ENCODE results near the gene ENC1. TPM values are rescaled to one million over a fixed set of nuclear protein-coding genes. Genes with fewer than 3 reads are reported as not detected.
A peak's percentile ranks its signal among the peaks of the same experiment; 100 is the strongest.

ENC1 gene
- total and polyA plus RNA-seq, 10 of the 15 experiments (the other 5 are each of a cell fraction or from before 2014, with no cell fraction given) = 8.2 to 55.5 (median 32.1) TPM

GRCh38 chr5:74632947-74633356, 7.6 kb downstream of the ENC1 start:
- in situ Hi-C loops (cut with MboI) (no loop called here), intact Hi-C loops (cut with micrococcal nuclease; ENCODE audit: unreplicated experiment) (loop anchor here (2.0 to 10.0 kb wide), 4 partner anchors 44 to 948 kb away; no protein-coding TSS in a partner anchor)
- FAIRE-seq = peak; percentile 18
- no peaks in the 10 kb centered on the region for H4K20me1 ChIP-seq (ENCODE audit: control insufficient read depth, insufficient read depth)
- H3K4me2 ChIP-seq (ENCODE audit: control insufficient read depth, insufficient read depth) = peak overlapping the region; percentile 62
- peaks cover 14 to 19% of the 10 kb centered on the region in 2 experiments for H3K36me3 ChIP-seq (ENCODE audit: control insufficient read depth in 2 of 2, insufficient read depth in 2 of 2, low read length in 1 of 2)
- no TSS peak for BruUV-seq (replicated peaks)
- RAD21 ChIA-PET (ENCODE audit: unreplicated experiment) = interaction anchor here (0.7 to 5.2 kb wide), 11 partner anchors 8 to 731 kb away, joined by 3 to 34 read pairs (median 6); partner anchors contain the start of gene ENC1
- peaks cover 32% of the 10 kb centered on the region for H3K4me1 ChIP-seq (ENCODE audit: control insufficient read depth, insufficient read depth, low read length)
- H3K27ac ChIP-seq (ENCODE audit: control insufficient read depth, insufficient read depth) = peak overlapping the region; percentile 83
- DNase-seq (ENCODE audit: low read depth, low spot score) = no peak
- H3K27me3 ChIP-seq (replicated peaks in 1 of 2; ENCODE audit: control insufficient read depth in 2 of 2, insufficient read depth in 2 of 2, low read length in 1 of 2) = no peaks in the 10 kb centered on the region
- CTCF ChIA-PET = interaction anchor here (0.8 to 6.0 kb wide), 8 partner anchors 8 to 739 kb away, joined by 3 to 38 read pairs (median 4); partner anchors contain the start of gene ENC1
- 95% methylated on average over 4 of the region's 4 CpGs for WGBS (ENCODE audit: insufficient coverage, insufficient replicate concordance, low lambda C conversion rate, missing lambda C conversion rate)
- H3K4me3 ChIP-seq = no peak overlapping the region; the same call in 1 of the 2 replicates
- SMC1A ChIA-PET (ENCODE audit: uncharacterized antibody, unreplicated experiment) = interaction anchor here (0.6 to 5.9 kb wide), 22 partner anchors 8 to 735 kb away, joined by 3 to 51 read pairs (median 5); partner anchors contain the start of gene ENC1
- H3K79me2 ChIP-seq (ENCODE audit: control insufficient read depth, insufficient read depth, low read length) = peaks cover 39% of the 10 kb centered on the region
- H2AFZ ChIP-seq (ENCODE audit: control insufficient read depth, low read depth, low read length) = no peak overlapping the region
- POLR2A ChIA-PET = interaction anchor here (0.9 to 3.8 kb wide), 5 partner anchors 9 to 241 kb away, joined by 3 to 16 read pairs (median 4); no protein-coding TSS in a partner anchor
- H3K9me3 ChIP-seq (replicated peaks; ENCODE audit: control insufficient read depth, insufficient read depth, low read length) = no peaks in the 10 kb centered on the region
- H3K9ac ChIP-seq (ENCODE audit: control insufficient read depth, insufficient read depth, low read length) = no peak overlapping the region
- peak; percentile 43 for ATAC-seq
- TF ChIP-seq ZBTB4 (CRISPR knock-in tag; IDR thresholded peaks at IDR 0.05) = no peak
- TF ChIP-seq KAT2A (conservative IDR thresholded peaks at IDR 0.05; ENCODE audit: control insufficient read depth, low read depth, low read length) = no peak
- no peak for TF ChIP-seq ESRRA (IDR thresholded peaks at IDR 0.05; ENCODE audit: low read length)
- TF ChIP-seq SREBF2 (IDR thresholded peaks at IDR 0.05; ENCODE audit: low read length) = no peak
- no peak for TF ChIP-seq RB1 (IDR thresholded peaks at IDR 0.05; ENCODE audit: borderline replicate concordance)
- TF ChIP-seq SMAD1 (IDR thresholded peaks at IDR 0.05; ENCODE audit: low read depth, partially characterized antibody) = peak; percentile 55
- TF ChIP-seq YBX1 (IDR thresholded peaks at IDR 0.05) = no peak
- TF ChIP-seq MTA3 (IDR thresholded peaks at IDR 0.05; ENCODE audit: borderline replicate concordance, low read length) = no peak
- TF ChIP-seq NFXL1 (IDR thresholded peaks at IDR 0.05; ENCODE audit: borderline replicate concordance) = no peak
- no peak for TF ChIP-seq ASH2L (IDR thresholded peaks at IDR 0.05; ENCODE audit: borderline replicate concordance, low read depth)
- TF ChIP-seq USF1 (IDR thresholded peaks at IDR 0.05; ENCODE audit: borderline replicate concordance, extremely low read length, insufficient read depth, low read depth, low read length) = no peak
- TF ChIP-seq PKNOX1 (IDR thresholded peaks at IDR 0.05) = no peak
- no peak for TF ChIP-seq PML (IDR thresholded peaks at IDR 0.05; ENCODE audit: low read length)
- TF ChIP-seq CBX5 (IDR thresholded peaks at IDR 0.05; ENCODE audit: low read depth) = no peak
- TF ChIP-seq MEF2B (IDR thresholded peaks at IDR 0.05; ENCODE audit: partially characterized antibody, poor library complexity, severe bottlenecking) = peak; percentile 23
- TF ChIP-seq KLF5 (IDR thresholded peaks at IDR 0.05; ENCODE audit: partially characterized antibody) = no peak
- TF ChIP-seq TCF7 (IDR thresholded peaks at IDR 0.05; ENCODE audit: borderline replicate concordance) = peak; percentile 81; the same call in 1 of the 2 replicates
- 0 out of 2 replicates have a peak, but pooled peaks have one; percentile 75 for TF ChIP-seq STAT3 (IDR thresholded peaks at IDR 0.05; ENCODE audit: low read depth, low read length)
- TF ChIP-seq CREB1 (IDR thresholded peaks at IDR 0.05; ENCODE audit: low read depth) = no peak
- peak; percentile 72; the same call in 1 of the 2 replicates for TF ChIP-seq ZNF217 (IDR thresholded peaks at IDR 0.05)
- no peak for TF ChIP-seq SP1 (IDR thresholded peaks at IDR 0.05; ENCODE audit: low read depth, low read length)
- no peak for TF ChIP-seq CHD2 (IDR thresholded peaks at IDR 0.05; ENCODE audit: borderline replicate concordance, low read depth, low read length)

All from GM12878 (cell line).